NCI-H2107 (cell line): Measurements from ENCODE around the gene IFNLR1.
A peak's percentile ranks its signal among the peaks of the same experiment; 100 is the strongest.

Experiments
- DNase-seq: peaks from one replicate; lab custom pipeline; 2025; lab: John Stamatoyannopoulos, UW

Gene IFNLR1

GRCh38 chr1:24120965-24121364, 66.1 kb downstream of the IFNLR1 start:
- DNase-seq, result no peak

GRCh38 chr1:24119859-24120756, 67.0 kb downstream of the IFNLR1 start:
- DNase-seq, result no peak

- DNase-seq, result no peak
Observed at GRCh38 chr1:24119489-24119858, 67.6 kb downstream of the IFNLR1 start.

GRCh38 chr1:24118410-24119242, 68.5 kb downstream of the IFNLR1 start:
- no peak for DNase-seq

- no peak for DNase-seq
Observed at GRCh38 chr1:24117722-24118409, 69.2 kb downstream of the IFNLR1 start.

GRCh38 chr1:24117132-24117531, 70.0 kb downstream of the IFNLR1 start:
- no peak for DNase-seq

GRCh38 chr1:24114753-24115152, 72.3 kb downstream of the IFNLR1 start:
- DNase-seq, result no peak

- no peak for DNase-seq
Observed at GRCh38 chr1:24113641-24114033, 73.5 kb downstream of the IFNLR1 start.

- peak; percentile 58 for DNase-seq
Observed at GRCh38 chr1:24111996-24112779, 74.9 kb downstream of the IFNLR1 start, which contains the start of gene MYOM3. Gene MYOM3, minus strand, starts transcription at chr1:24112135. Its CDS starts 3,499 bp downstream, at chr1:24108636.

- DNase-seq, result no peak
Observed at GRCh38 chr1:24111262-24111995, 75.7 kb downstream of the IFNLR1 start.

- DNase-seq, result no peak
Observed at GRCh38 chr1:24110642-24111261, 76.3 kb downstream of the IFNLR1 start.

- DNase-seq, result no peak
Observed at GRCh38 chr1:24109686-24110475, 77.2 kb downstream of the IFNLR1 start.

GRCh38 chr1:24109166-24109483, 78.0 kb downstream of the IFNLR1 start:
- DNase-seq, result no peak

GRCh38 chr1:24108334-24109165, 78.5 kb downstream of the IFNLR1 start:
- DNase-seq, result no peak

GRCh38 chr1:24107462-24108138, 79.5 kb downstream of the IFNLR1 start:
- DNase-seq, result no peak

- no peak for DNase-seq
Observed at GRCh38 chr1:24105368-24106160, 81.5 kb downstream of the IFNLR1 start.

- no peak for DNase-seq
Observed at GRCh38 chr1:24104854-24105253, 82.2 kb downstream of the IFNLR1 start.
